HG03280 (cell line): ENCODE measurements around the gene ALOXE3.
"Not testable (repeated sequence)": the region's sequence is repeated elsewhere in the genome, so short reads cannot be mapped to it uniquely, and the experiment has no call there.

Experiments used
- ATAC-seq: cut with Tn5 transposase; IDR thresholded peaks from one replicate; pipeline ENCODE4 v1.9.1; 2021; ENCODE audit warnings: mild to moderate bottlenecking, moderate library complexity; ENCODE audit not compliant: unreplicated experiment

The ALOXE3 gene

GRCh38 chr17:8073627-8074484 is 44.5 kb downstream of the ALOXE3 start:
- no peak for ATAC-seq

- no peak for ATAC-seq
These were observed 45.4 kb downstream of the ALOXE3 start for GRCh38 chr17:8072729-8073461.

GRCh38 chr17:8072341-8072728 is 46.0 kb downstream of the ALOXE3 start:
- no peak for ATAC-seq

- ATAC-seq: no peak
These were observed 46.8 kb downstream of the ALOXE3 start for GRCh38 chr17:8071496-8071895.

- ATAC-seq: no peak
These were observed 48.8 kb downstream of the ALOXE3 start for GRCh38 chr17:8069587-8069860.

GRCh38 chr17:8068736-8069586 is 49.4 kb downstream of the ALOXE3 start:
- no peak for ATAC-seq

GRCh38 chr17:8067806-8068205 is 50.5 kb downstream of the ALOXE3 start:
- ATAC-seq: no peak

GRCh38 chr17:8066841-8067775 is 51.2 kb downstream of the ALOXE3 start:
- ATAC-seq: no peak

GRCh38 chr17:8064561-8065019 is 53.7 kb downstream of the ALOXE3 start:
- no peak for ATAC-seq

GRCh38 chr17:8063761-8064534 is 54.4 kb downstream of the ALOXE3 start:
- ATAC-seq: no peak

- ATAC-seq: no peak
These were observed 55.4 kb downstream of the ALOXE3 start for GRCh38 chr17:8062807-8063483.

- ATAC-seq: no peak
These were observed 55.9 kb downstream of the ALOXE3 start for GRCh38 chr17:8062435-8062806.

GRCh38 chr17:8061851-8062250 is 56.5 kb downstream of the ALOXE3 start:
- not testable (repeated sequence) for ATAC-seq

GRCh38 chr17:8060274-8060673 is 58.0 kb downstream of the ALOXE3 start:
- ATAC-seq: no peak

GRCh38 chr17:8059131-8059530 is 59.2 kb downstream of the ALOXE3 start:
- no peak for ATAC-seq

GRCh38 chr17:8057691-8058114 is 60.6 kb downstream of the ALOXE3 start:
- no peak for ATAC-seq

- ATAC-seq: no peak
These were observed 61.2 kb downstream of the ALOXE3 start for GRCh38 chr17:8056976-8057625.

GRCh38 chr17:8056232-8056975 is 61.9 kb downstream of the ALOXE3 start:
- no peak for ATAC-seq
